Muscle of arm (tissue), 12 donors: ENCODE data around the gene CACNA1H. TPM values are rescaled to one million over a fixed set of nuclear protein-coding genes. Genes with fewer than 3 reads are reported as not detected.
"Not testable (repeated sequence)": the region's sequence is repeated elsewhere in the genome, so short reads cannot be mapped to it uniquely, and the experiment has no call there.

ENCODE experiments used
- DNase-seq: peaks from one replicate; pipeline ENCODE4 v3.0.0-alpha.2; 2013
- polyA plus RNA-seq, 12 donors: library from polyadenylated mRNA; unstranded; fragments of 120-200 nt; gene quantifications; one replicate each; pipeline ENCODE4 v1.2.1, GENCODE V29; 2013; ENCODE audit not compliant: insufficient read length in 12 of 12

The CACNA1H gene
- polyA plus RNA-seq, 12 donors = 20.5 to 77.3 (median 39.4) TPM; not detected in 1

DNA sequence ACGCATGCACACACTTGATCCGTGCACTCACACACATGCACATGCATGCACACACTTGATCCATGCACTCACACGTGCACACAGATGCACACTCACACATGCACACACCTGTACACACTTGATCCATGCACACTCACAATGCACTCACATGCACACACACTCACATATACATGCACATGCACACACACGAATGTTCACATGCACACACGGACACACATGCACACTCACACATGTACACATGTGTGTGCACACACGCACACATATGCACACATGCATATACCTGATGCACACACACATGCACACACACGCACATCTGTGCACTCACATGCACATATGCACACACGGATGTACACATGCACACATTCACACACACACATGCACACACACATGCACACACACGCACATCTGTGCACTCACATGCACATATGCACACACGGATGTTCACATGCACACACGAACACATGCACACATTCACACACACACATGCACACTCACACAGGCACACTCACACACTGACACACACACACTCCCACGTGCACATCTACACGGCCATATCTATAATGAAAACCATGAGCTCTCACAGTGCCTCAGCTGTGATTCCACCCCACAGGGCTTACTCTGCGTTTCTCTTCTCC, 95.1 kb downstream of the CACNA1H start:
- not testable (repeated sequence) for DNase-seq

DNA sequence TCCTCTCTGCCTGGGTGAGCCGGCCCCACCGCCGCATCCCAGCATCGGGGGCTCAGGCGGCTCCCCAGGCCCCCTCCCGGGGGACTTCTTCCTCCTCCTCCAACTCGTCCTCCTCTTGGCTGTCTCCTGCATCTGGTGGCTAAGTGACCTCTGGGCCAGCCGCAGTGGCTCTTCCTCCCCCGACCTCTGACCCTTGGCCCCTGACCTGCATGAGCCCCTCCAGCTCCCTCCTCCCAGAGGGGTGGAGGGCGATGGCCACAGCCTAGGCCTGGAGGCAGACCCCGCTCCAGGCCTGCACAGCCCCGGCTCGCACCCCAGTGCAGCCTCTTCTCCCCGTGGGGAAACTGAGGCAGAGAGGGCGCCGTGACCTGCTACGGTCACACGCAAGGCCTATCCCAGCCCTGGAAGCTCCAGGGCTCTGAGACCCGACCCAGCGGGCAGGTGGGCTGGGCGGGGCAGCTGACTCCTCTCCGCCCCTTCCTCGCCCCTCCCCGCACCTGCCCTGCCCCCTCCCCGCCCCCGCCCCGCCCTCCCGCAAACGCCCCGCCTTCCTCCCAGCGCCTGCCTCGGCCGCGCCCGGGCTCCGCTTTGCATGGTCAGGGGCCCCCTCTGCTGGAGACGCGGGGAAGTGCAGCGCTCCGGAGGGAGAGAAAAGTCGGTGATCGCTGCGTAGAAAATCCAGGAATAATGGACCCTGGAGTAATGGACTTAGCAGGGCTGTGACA, 96.3 kb downstream of the CACNA1H start:
- DNase-seq = not testable (repeated sequence)

DNA sequence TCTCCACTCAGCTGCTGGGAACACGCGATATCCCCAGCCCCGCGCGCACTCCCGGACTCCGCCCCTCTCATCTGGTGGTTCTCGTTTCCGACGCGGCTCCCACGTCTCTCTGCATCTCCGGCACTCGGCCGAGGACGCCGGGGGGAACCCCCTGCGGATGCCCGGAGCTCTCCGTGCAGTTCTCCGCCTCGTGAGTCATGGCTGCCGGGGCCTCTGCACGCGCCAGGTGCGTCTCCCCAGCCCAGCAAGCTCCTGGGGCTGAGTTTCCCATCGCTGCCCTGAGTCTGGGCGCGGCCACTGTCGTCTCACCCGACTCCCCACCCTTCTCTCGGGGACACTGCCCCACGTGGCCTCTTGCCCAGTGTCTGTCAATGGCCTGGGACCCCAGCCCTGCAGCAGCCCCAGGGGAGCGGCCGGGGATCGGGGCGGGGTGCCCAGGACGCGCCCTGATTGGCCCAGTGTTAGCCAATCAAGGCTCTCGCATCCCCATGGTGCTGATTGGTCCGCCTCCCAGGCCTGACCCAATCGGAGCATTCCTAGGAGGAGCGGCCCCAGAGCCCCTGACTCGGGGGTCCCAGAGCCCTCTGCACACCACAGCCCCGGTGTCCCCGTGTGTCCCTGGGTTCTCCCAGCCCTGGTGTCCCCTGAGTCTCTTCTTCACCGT, 100.9 kb downstream of the CACNA1H start:
- DNase-seq = not testable (repeated sequence)

GRCh38 chr16:1254821-1255220, 101.9 kb downstream of the CACNA1H start:
- DNase-seq = not testable (repeated sequence)

DNA sequence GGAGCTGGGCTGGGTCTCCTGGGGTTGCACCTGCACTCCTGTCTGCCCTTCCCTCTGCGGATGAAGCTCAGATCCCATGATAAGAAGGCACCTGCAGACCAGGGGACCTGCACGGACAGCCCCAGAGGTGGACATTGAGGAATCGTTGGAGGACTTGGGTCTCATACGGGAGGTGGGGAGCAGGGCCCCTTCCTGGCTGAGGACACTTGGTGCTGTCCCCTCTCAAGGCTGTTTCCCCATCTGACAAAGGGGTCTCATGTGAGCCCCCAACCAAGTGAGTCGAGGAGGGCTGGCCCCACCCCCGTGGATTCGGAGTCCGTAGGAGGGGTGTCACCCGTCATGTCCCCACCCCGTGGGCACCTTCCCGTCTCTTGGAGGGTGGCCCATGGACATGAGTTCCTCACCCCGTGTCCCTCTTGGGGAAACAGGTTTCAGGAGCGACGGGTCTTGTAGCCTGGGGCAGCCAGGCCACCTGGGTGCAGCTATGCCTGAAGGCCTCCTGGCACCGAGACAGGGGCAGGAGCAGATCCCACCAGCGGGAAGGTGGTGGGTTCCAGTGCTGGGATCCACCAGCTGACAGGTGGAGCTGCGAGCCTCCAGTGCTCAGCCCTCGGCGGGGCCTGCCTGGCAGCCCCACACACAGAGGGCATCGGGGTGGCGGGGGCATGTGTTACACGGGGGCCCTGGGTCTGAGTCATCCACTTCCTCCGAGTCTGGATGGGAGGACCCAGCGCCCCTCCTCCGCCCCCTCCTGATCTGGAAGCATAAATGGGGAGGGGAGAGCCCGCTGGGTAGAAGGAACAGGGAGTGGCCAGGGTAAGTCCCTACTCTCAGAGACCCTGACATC, 102.6 kb downstream of the CACNA1H start, which contains the start of gene TPSD1:
Gene TPSD1 (plus strand): TSS at position 794 of the 847 bp plus-strand sequence. CDS start 212 bp downstream, outside the sequence.
- not testable (repeated sequence) for DNase-seq

GRCh38 chr16:1256296-1256873, 103.5 kb downstream of the CACNA1H start:
- DNase-seq = not testable (repeated sequence)

- no peak for DNase-seq
Measured at GRCh38 chr16:1256874-1257322, 104.0 kb downstream of the CACNA1H start.

GRCh38 chr16:1257561-1258224, 104.8 kb downstream of the CACNA1H start:
- no peak for DNase-seq

DNA sequence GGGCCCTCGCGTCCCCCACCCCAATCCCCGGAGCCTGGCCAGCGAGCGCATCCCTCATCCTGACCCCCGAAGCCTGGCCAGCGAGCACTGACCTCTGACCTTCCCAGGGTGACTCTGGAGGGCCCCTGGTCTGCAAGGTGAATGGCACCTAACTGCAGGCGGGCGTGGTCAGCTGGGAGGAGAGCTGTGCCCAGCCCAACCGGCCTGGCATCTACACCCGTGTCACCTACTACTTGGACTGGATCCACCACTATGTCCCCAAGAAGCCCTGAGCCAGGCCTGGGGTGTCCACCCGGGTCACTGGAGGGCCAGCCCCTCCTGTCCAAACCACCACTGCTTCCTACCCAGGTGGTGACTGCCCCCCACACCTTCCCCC, 105.3 kb downstream of the CACNA1H start:
- no peak for DNase-seq

- DNase-seq = no peak
Measured at GRCh38 chr16:1258906-1259759, 106.2 kb downstream of the CACNA1H start.

DNA sequence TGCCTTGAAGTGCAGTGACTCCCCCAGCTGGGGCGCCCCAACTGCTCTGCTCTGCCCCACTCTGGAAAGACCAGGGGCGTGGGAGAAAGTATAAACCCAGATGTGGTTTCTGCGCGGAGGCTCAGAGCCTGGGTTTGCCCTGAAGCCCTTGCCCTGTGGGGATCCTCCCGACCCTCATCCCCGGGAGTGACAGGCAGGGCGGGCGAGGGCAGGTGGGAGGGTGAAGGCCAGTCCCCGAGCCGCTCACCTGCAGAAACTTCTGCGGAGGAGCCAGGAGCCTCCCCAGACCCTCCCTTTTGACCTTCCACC, 106.8 kb downstream of the CACNA1H start:
- DNase-seq = no peak

DNA sequence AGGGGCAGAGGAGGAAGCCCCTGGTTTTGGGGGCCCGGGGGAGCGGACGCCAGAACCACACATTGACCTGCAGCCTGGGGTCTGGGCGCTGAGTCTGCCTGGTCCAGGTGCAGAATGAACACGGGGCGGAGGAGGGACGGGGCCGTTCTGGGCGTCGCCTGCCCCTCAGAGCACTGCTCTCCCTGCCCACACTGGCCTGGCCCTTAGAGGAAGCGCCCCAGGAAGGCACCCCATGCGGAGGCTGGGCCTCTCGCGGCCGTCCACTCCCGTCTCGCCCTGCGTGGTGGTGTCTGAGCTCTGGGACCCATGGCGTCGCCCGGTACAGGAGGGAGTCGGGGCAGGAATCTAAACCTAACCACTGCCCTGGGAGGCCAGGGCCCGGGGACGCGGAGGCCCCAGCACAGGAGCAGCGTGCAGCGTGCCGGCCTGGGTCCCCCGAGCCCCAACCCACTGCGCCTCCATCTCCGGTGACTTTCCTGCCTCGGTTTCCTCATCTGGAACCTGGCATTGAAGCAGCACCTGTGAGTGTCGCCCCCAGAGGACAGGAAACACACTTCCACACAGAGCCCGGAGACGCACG, 107.3 kb downstream of the CACNA1H start:
- DNase-seq = no peak

GRCh38 chr16:1261131-1261892, 108.4 kb downstream of the CACNA1H start:
- DNase-seq = no peak

DNA sequence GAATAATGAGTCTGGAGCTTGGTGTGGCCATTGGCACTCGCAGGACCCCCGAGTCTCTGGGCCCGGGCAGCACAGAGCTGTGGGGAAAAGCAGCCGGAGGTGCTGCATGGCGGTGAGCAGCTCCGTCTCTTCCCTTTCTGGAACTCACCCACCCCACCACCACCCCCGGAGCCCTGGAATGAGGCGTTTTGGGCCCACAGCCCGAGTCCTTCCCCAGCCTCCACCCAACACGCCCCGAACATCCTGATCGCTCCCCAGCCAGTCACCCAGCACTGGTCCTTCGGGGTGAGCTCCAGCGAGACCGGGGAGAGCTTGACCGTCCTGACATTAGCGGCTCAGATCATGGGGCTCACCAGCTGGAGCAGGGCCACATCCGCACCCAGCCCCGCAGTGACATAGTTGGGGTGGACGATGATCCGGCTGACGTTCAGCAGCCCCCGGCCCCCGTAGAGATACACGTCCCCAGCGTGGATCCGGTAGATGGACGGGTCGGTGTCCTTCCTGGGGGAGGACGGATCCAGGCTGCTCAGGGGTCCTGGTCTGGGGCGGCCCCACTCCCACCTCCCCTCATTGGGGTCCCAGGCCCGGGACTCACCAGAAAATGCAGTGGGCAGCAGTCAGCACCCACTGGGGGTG, 109.4 kb downstream of the CACNA1H start:
- no peak for DNase-seq

DNA sequence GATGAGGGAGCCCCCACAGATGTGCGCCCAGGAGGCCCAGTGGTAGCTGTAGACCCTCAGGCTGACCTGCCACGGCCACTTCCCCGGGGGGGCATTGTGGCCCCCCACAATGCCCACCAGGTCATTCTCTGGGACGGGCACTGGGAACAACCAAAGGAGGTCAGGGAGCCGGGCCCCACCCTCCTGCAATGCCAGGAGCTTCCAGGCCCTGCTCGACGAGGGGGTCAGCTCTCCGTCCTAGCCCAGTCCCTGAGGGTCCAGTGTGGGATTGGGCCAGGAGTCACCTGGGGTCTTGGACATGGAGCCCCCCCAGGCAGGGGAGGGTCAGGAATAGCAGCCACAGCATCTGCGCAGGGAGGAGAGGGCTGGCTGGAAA, 109.9 kb downstream of the CACNA1H start:
- no peak for DNase-seq

DNA sequence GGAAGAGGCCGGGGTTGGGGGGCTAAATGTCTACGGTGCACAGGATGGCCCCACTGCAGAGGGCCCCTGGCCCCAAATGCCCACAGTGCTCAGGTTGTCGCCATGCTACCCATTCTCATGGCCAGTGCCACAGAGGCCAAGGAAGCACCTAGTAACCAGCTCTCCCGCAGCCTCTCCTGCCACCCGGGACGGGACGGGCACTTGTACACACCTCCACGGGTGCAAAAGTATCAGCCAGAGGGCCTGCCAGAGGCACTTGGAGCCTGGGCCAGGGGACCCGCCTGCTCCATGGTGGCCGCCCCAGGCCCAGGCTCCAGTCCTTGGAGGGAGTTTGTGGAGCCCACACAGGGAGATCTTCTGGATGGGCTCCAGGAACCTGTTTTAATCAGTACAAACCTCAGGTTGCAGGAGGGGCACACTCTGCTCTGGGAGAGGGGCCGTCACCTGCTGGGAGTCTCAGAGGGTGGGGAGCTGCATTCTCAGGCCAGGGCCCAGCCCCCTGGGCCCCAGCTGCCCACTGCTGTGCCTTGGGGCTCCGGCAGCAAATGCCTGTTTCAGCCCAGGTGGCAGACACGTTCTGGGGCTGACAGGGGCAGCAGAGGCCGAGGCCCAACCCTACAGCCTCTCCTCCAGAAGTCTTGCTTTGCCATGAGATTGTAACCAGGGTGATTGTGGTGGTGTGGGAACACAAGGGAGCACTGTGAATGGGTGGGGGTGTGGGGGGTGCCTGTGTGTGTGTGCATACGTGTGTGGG, 110.9 kb downstream of the CACNA1H start:
- DNase-seq = no peak

GRCh38 chr16:1264345-1265089, 111.6 kb downstream of the CACNA1H start:
- no peak for DNase-seq
